H1 (cell line): ENCODE results near the gene MAP2K2. TPM values are rescaled to one million over a fixed set of nuclear protein-coding genes. Genes with fewer than 3 reads are reported as not detected.

ENCODE experiments used
- CTCF ChIA-PET: fragments of 300-600 bp; sonication (Branson Sonifier 250); formaldehyde crosslinking; loops from one replicate; lab custom pipeline; 2021; ENCODE audit not compliant: partially characterized antibody; lab: Charles Lee
- POLR2A ChIA-PET: fragments of 300-600 bp; sonication (Branson Sonifier 250); formaldehyde crosslinking; loops from one replicate; lab custom pipeline; 2021; ENCODE audit warnings: inconsistent platforms; ENCODE audit not compliant: partially characterized antibody; lab: Charles Lee
- DNase-seq, 2 experiments: peaks; one replicate each; pipeline versions ENCODE4 v3.0.0 to v3.0.0-alpha.2; 2010 to 2022; ENCODE audit warnings: low spot score in 2 of 2, low read depth in 1 of 2, mixed read lengths in 1 of 2
- FAIRE-seq: peaks from 2 replicates; lab custom pipeline; 2011; peaks lifted over from hg19 to GRCh38; lab: Jason Lieb, UNC
- H2AFZ ChIP-seq: 2 replicates; pipeline ENCODE4 v1.8.1; 2012; ENCODE audit warnings: low read length, inconsistent platforms
- H2AK5ac ChIP-seq: 2 replicates; pipeline ENCODE4 v1.6.1; 2013; ENCODE audit warnings: low read depth, low read length
- H2BK120ac ChIP-seq: replicated peaks from 2 replicates; pipeline ENCODE3; 2013; ENCODE audit warnings: low read depth, low read length, inconsistent platforms
- H2BK12ac ChIP-seq: 2 replicates; pipeline ENCODE4 v1.6.1; 2013; ENCODE audit warnings: low read depth, low read length
- H2BK15ac ChIP-seq: 2 replicates; pipeline ENCODE4 v1.6.1; 2013; ENCODE audit warnings: low read length
- H2BK20ac ChIP-seq: 2 replicates; pipeline ENCODE4 v1.6.1; 2013; ENCODE audit warnings: low read length
- H2BK5ac ChIP-seq: 2 replicates; pipeline ENCODE4 v1.6.1; 2013; ENCODE audit warnings: low read depth, low read length
- H3K14ac ChIP-seq: 2 replicates; pipeline ENCODE4 v1.6.1; 2013; ENCODE audit warnings: inconsistent platforms; ENCODE audit not compliant: insufficient read length
- H3K18ac ChIP-seq: 2 replicates; pipeline ENCODE4 v1.6.1; 2013; ENCODE audit warnings: low read length; ENCODE audit errors: extremely low read depth
- H3K23ac ChIP-seq: 2 replicates; pipeline ENCODE4 v1.6.1; 2013; ENCODE audit warnings: inconsistent platforms; ENCODE audit not compliant: insufficient read length
- H3K23me2 ChIP-seq: 2 replicates; pipeline ENCODE4 v1.6.1; 2013; ENCODE audit warnings: low read depth, low read length
- H3K27ac ChIP-seq: 2 replicates; pipeline ENCODE4 v1.6.1; 2011; ENCODE audit warnings: low read depth, low read length, inconsistent platforms
- H3K27me3 ChIP-seq, 4 experiments: replicated peaks in 1 of 4; 1 replicate in 1 of 4; 2 replicates in 3 of 4; pipeline versions ENCODE4 v1.6.1 to v1.8.1; 2011 to 2013; ENCODE audit warnings: low read length in 3 of 4, mild to moderate bottlenecking in 3 of 4, inconsistent platforms in 2 of 4, mixed read lengths in 2 of 4, moderate library complexity in 1 of 4; ENCODE audit not compliant: control insufficient read depth in 3 of 4, insufficient read depth in 3 of 4; ENCODE audit errors: extremely low read depth in 1 of 4
- H3K36me3 ChIP-seq, 4 experiments: 2 replicates each; pipeline versions ENCODE4 v1.6.1 to v1.8.1; 2011 to 2013; ENCODE audit warnings: mild to moderate bottlenecking in 4 of 4, low read length in 3 of 4, moderate library complexity in 2 of 4, control low read depth in 1 of 4, inconsistent platforms in 1 of 4; ENCODE audit not compliant: insufficient read depth in 4 of 4, control insufficient read depth in 2 of 4
- H3K4ac ChIP-seq: replicated peaks from 2 replicates; pipeline ENCODE3; 2013; ENCODE audit warnings: low read length, low read depth, mixed read lengths, inconsistent platforms; ENCODE audit not compliant: insufficient read length
- H3K4me1 ChIP-seq, 4 experiments: replicated peaks in 1 of 4; 1 replicate in 1 of 4; 2 replicates in 3 of 4; pipeline versions ENCODE4 v1.6.1 to v1.8.1; 2011 to 2013; ENCODE audit warnings: low read length in 3 of 4, inconsistent platforms in 2 of 4, mixed read lengths in 1 of 4; ENCODE audit not compliant: insufficient read depth in 4 of 4, control insufficient read depth in 3 of 4
- H3K4me2 ChIP-seq, 2 experiments: 2 replicates each; pipeline versions ENCODE4 v1.6.1 to v1.8.1; 2011 to 2013; ENCODE audit warnings: low read depth in 2 of 2, low read length in 2 of 2, control low read depth in 1 of 2, inconsistent platforms in 1 of 2, mild to moderate bottlenecking in 1 of 2; ENCODE audit not compliant: insufficient read depth in 1 of 2
- H3K4me3 ChIP-seq, 4 experiments: fragments of 200-600, 300-600 bp in 1 of 4; sonication (generic), shearing (Covaris generic), sonication (Bioruptor Twin) in 1 of 4; 2 replicates each; pipeline versions ENCODE4 v1.5.1 to v1.8.1; 2011 to 2016; ENCODE audit warnings: low read length in 4 of 4, low read depth in 3 of 4, control low read depth in 2 of 4, inconsistent platforms in 2 of 4, mild to moderate bottlenecking in 2 of 4, mixed read lengths in 1 of 4, moderate library complexity in 1 of 4; ENCODE audit not compliant: insufficient read depth in 2 of 4; ENCODE audit errors: extremely low read depth in 1 of 4
- H3K56ac ChIP-seq: replicated peaks from 2 replicates; pipeline ENCODE3; 2013; ENCODE audit warnings: low read depth, mild to moderate bottlenecking, mixed read lengths, low read length, inconsistent platforms; ENCODE audit not compliant: insufficient read length
- H3K79me1 ChIP-seq: 2 replicates; pipeline ENCODE4 v1.6.1; 2013; ENCODE audit warnings: low read depth, low read length, control low read depth
- H3K79me2 ChIP-seq, 2 experiments: 2 replicates each; pipeline versions ENCODE4 v1.6.1 to v1.8.1; 2012 to 2013; ENCODE audit warnings: low read length in 2 of 2, mild to moderate bottlenecking in 2 of 2, inconsistent platforms in 1 of 2; ENCODE audit not compliant: insufficient read depth in 2 of 2, control insufficient read depth in 1 of 2
- H3K9ac ChIP-seq, 4 experiments: replicated peaks in 1 of 4; 1 replicate in 1 of 4; 2 replicates in 3 of 4; pipeline versions ENCODE4 v1.6.1 to v1.8.1; 2011 to 2013; ENCODE audit warnings: low read depth in 3 of 4, low read length in 3 of 4, control low read depth in 2 of 4, mild to moderate bottlenecking in 2 of 4, moderate library complexity in 2 of 4, inconsistent platforms in 1 of 4; ENCODE audit errors: extremely low read depth in 1 of 4
- H3K9me3 ChIP-seq, 2 experiments: 2 replicates each; pipeline versions ENCODE4 v1.6.1 to v1.8.1; 2012 to 2013; ENCODE audit warnings: mild to moderate bottlenecking in 2 of 2, moderate library complexity in 2 of 2, control low read depth in 1 of 2, inconsistent platforms in 1 of 2, low read depth in 1 of 2, low read length in 1 of 2, mixed read lengths in 1 of 2; ENCODE audit not compliant: insufficient read depth in 2 of 2
- H4K20me1 ChIP-seq, 2 experiments: replicated peaks in 1 of 2; 2 replicates each; pipeline versions ENCODE3 to v1.8.1; 2011 to 2013; ENCODE audit warnings: inconsistent platforms in 2 of 2, low read length in 2 of 2, mild to moderate bottlenecking in 1 of 2; ENCODE audit not compliant: insufficient read depth in 2 of 2, control insufficient read depth in 1 of 2
- H4K5ac ChIP-seq: 2 replicates; pipeline ENCODE4 v1.6.1; 2013; ENCODE audit warnings: low read length, low read depth, mixed read lengths, inconsistent platforms; ENCODE audit not compliant: insufficient read length
- H4K8ac ChIP-seq: 2 replicates; pipeline ENCODE4 v1.8.0; 2013; ENCODE audit warnings: mild to moderate bottlenecking, moderate library complexity, low read length, inconsistent platforms; ENCODE audit not compliant: insufficient read depth; ENCODE audit errors: extremely low read depth
- H4K91ac ChIP-seq: replicated peaks from 2 replicates; pipeline ENCODE3; 2013; ENCODE audit warnings: low read length, mixed read lengths, inconsistent platforms; ENCODE audit not compliant: insufficient read length
- EP300 ChIP-seq, 2 experiments: IDR thresholded peaks; 1 replicate in 1 of 2; 2 replicates in 1 of 2; pipeline ENCODE4 v1.6.1; 2011 to 2012; ENCODE audit warnings: low read depth in 2 of 2, low read length in 2 of 2, mild to moderate bottlenecking in 2 of 2, borderline replicate concordance in 1 of 2, inconsistent platforms in 1 of 2, moderate library complexity in 1 of 2
- JUN ChIP-seq: IDR thresholded peaks from 2 replicates; pipeline ENCODE4 v1.6.1; 2011; ENCODE audit warnings: low read depth, mild to moderate bottlenecking, improper control_type of control experiment, low read length
- KDM4A ChIP-seq: IDR thresholded peaks from one replicate; pipeline ENCODE4 v1.7.1; 2012; ENCODE audit warnings: low read depth, mild to moderate bottlenecking, moderate library complexity, low read length, inconsistent platforms; ENCODE audit not compliant: severe bottlenecking
- RFX5 ChIP-seq: IDR thresholded peaks from 2 replicates; pipeline ENCODE4 v1.6.1; 2011; ENCODE audit warnings: low read depth, low read length, improper control_type of control experiment, borderline replicate concordance
- SIN3A ChIP-seq, 2 experiments: IDR thresholded peaks in 1 of 2; conservative IDR thresholded peaks in 1 of 2; 2 replicates each; pipeline ENCODE4 v1.6.1; 2011 to 2012; ENCODE audit warnings: low read length in 2 of 2, improper control_type of control experiment in 1 of 2, low read depth in 1 of 2, mild to moderate bottlenecking in 1 of 2
- SP2 ChIP-seq: IDR thresholded peaks from 2 replicates; pipeline ENCODE4 v1.6.1; 2012; ENCODE audit warnings: mild to moderate bottlenecking, low read length, inconsistent platforms
- TAF1 ChIP-seq: IDR thresholded peaks from 2 replicates; pipeline ENCODE4 v1.6.1; 2011; ENCODE audit warnings: mild to moderate bottlenecking, low read depth, low read length
- WGBS, 2 experiments: shearing (Covaris generic) in 1 of 2; methylation state at CpG; one replicate each; pipeline versions ENCODE4 v1.1.6 to v1.1.7; 2013 to 2015; ENCODE audit warnings: low lambda C conversion rate in 2 of 2, mixed read lengths in 2 of 2, inconsistent platforms in 1 of 2, low coverage in 1 of 2, missing lambda C conversion rate in 1 of 2; ENCODE audit not compliant: insufficient replicate concordance in 2 of 2, insufficient coverage in 1 of 2, insufficient read length in 1 of 2; ENCODE audit errors: extremely low coverage in 1 of 2, missing lambda C conversion rate in 1 of 2; 5-methylcytosine and 5-hydroxymethylcytosine counted together
- polyA plus RNA-seq, 7 experiments: library from polyadenylated mRNA; depleted of rRNA in 3 of 7; stranded (reverse) in 5 of 7; unstranded in 2 of 7; fragments of >200 nt in 5 of 7; fragments of 200-250 nt in 2 of 7; gene quantifications; 1 replicate in 5 of 7; 2 replicates in 1 of 7; 4 replicates in 1 of 7; pipeline versions ENCODE4 v1.2.1 to v1.2.3, GENCODE V29; 2011 to 2013; ENCODE audit warnings: missing spikeins in 2 of 7, mixed read lengths in 2 of 7
- total RNA-seq: library from RNA; stranded (reverse); fragmentation: NEBNext Ultra II Directional; extraction: Animal tissue kit (Norgen Biotek cat#: 25700); gene quantifications from 2 replicates; pipeline ENCODE4 v1.2.1, GENCODE V29; 2021
- TF ChIP-seq, protein P1 (sequence below), 3 experiments: IDR thresholded peaks; 1 replicate in 2 of 3; 2 replicates in 1 of 3; pipeline versions ENCODE4 v1.5.1 to v1.6.1; 2011; ENCODE audit warnings: low read length in 3 of 3, mild to moderate bottlenecking in 3 of 3, inconsistent platforms in 2 of 3, low read depth in 1 of 3, moderate library complexity in 1 of 3; ENCODE audit not compliant: insufficient read depth in 1 of 3; ENCODE audit errors: control extremely low read depth in 1 of 3
- TF ChIP-seq, protein P2 (sequence below): IDR thresholded peaks from 2 replicates; pipeline ENCODE4 v1.6.1; 2011; ENCODE audit warnings: low read length, improper control_type of control experiment

MAP2K2 gene
- total and polyA plus RNA-seq, 2 of the 8 experiments (the other 6 are each of a cell fraction or from before 2014, with no cell fraction given): 111 to 162 TPM

DNA sequence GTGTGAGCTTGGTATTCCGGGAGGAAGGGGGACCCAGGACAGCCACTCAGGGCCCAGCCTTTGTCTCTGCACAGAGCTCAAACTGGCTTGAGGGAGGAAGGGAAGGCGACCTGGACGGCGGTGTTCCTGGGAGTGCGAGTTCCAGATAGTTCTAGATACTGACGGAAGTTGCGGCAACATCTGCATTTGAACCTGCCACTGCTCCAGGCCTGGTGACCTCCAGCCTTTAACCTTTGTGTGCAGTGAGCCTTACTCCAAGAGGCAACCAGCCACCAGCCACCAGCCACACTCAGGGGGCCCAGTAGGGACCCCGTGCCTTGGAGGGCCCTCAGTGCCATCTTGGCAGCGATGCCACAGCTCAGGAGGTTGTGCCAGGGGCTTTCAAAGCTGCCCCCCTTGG lies 41.8 kb downstream of the MAP2K2 start:
- Histone ChIP-seq H3K4me2 (no peak overlapping the region), H3K14ac (no peak overlapping the region), H2BK12ac (peak overlapping the region; percentile 50; the same call in 1 of the 2 replicates), H3K27me3 (no peaks in the 10 kb centered on the region), H2AFZ (no peak overlapping the region), H4K5ac (no peak overlapping the region), H3K36me3 (no peaks in the 10 kb centered on the region), H3K23ac (no peak overlapping the region), H4K91ac (peak overlapping the region; percentile 72), H2AK5ac (no peak overlapping the region), H4K20me1 (no peaks in the 10 kb centered on the region), H4K8ac (0 out of 2 replicates have a peak overlapping the region, but pooled peaks have one; percentile 11), H3K4ac (peak overlapping the region; percentile 14), H3K9ac (no peak overlapping the region; a peak in 1 of 7 replicates), H2BK20ac (no peak overlapping the region), H3K9me3 (no peaks in the 10 kb centered on the region), H3K27ac (no peak overlapping the region), H3K4me3 (no peak overlapping the region), H3K23me2 (peaks cover 4% of the 10 kb centered on the region; the same call in 1 of the 2 replicates), H3K4me1 (peaks cover 0 to 15% (median 6%) of the 10 kb centered on the region in 4 experiments; a peak in 5 of 7 replicates), H3K79me2 (no peaks in the 10 kb centered on the region), H2BK120ac (no peak overlapping the region), H3K18ac (no peak overlapping the region), H3K79me1 (no peaks in the 10 kb centered on the region), H3K56ac (no peak overlapping the region), H2BK5ac (no peak overlapping the region; the same call in 1 of the 2 replicates), H2BK15ac (no peak overlapping the region; the same call in 1 of the 2 replicates)
- FAIRE-seq (no peak), DNase-seq (no peak)
- POLR2A ChIA-PET: interaction anchor here (0.6 to 2.3 kb wide), 8 partner anchors 9 to 97 kb away, joined by 3 to 14 read pairs (median 4); partner anchors contain the start of genes EEF2 and PIAS4
- 85% methylated on average over 6 of the region's 9 CpGs; no CpG with 5 or more reads in 1 of the 2 experiments for WGBS, 2 experiments
- CTCF ChIA-PET: interaction anchor here (0.7 to 1.1 kb wide), 2 partner anchors 35 to 40 kb away, joined by 3 read pairs; no protein-coding TSS in a partner anchor
- TF ChIP-seq TAF1: no peak
- no peak for TF ChIP-seq RFX5
- no peak for TF ChIP-seq SIN3A (conservative IDR thresholded peaks at IDR 0.05 in 1 of 2, IDR thresholded peaks at IDR 0.05 in 1 of 2; ENCODE audit: low read depth in 1 of 2, low read length in 2 of 2)
- TF ChIP-seq KDM4A: no peak
- TF ChIP-seq, protein P1, sequence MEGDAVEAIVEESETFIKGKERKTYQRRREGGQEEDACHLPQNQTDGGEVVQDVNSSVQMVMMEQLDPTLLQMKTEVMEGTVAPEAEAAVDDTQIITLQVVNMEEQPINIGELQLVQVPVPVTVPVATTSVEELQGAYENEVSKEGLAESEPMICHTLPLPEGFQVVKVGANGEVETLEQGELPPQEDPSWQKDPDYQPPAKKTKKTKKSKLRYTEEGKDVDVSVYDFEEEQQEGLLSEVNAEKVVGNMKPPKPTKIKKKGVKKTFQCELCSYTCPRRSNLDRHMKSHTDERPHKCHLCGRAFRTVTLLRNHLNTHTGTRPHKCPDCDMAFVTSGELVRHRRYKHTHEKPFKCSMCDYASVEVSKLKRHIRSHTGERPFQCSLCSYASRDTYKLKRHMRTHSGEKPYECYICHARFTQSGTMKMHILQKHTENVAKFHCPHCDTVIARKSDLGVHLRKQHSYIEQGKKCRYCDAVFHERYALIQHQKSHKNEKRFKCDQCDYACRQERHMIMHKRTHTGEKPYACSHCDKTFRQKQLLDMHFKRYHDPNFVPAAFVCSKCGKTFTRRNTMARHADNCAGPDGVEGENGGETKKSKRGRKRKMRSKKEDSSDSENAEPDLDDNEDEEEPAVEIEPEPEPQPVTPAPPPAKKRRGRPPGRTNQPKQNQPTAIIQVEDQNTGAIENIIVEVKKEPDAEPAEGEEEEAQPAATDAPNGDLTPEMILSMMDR (IDR thresholded peaks at IDR 0.05; ENCODE audit: control extremely low read depth in 1 of 3, insufficient read depth in 1 of 3, low read depth in 1 of 3, low read length in 3 of 3): no peak
- TF ChIP-seq JUN: no peak
- no peak for TF ChIP-seq SP2
- TF ChIP-seq EP300 (IDR thresholded peaks at IDR 0.05; ENCODE audit: borderline replicate concordance in 1 of 2, low read depth in 2 of 2, low read length in 2 of 2): no peak
- TF ChIP-seq, protein P2, sequence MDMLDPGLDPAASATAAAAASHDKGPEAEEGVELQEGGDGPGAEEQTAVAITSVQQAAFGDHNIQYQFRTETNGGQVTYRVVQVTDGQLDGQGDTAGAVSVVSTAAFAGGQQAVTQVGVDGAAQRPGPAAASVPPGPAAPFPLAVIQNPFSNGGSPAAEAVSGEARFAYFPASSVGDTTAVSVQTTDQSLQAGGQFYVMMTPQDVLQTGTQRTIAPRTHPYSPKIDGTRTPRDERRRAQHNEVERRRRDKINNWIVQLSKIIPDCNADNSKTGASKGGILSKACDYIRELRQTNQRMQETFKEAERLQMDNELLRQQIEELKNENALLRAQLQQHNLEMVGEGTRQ: no peak
